Activated naive CD8-positive, alpha-beta T cell (primary cell): ENCODE data around the gene ADAMTSL1.

Source experiments
- H3K27ac Mint-ChIP-seq: one replicate; pipeline ENCODE4 v1.8.0; 2021; ENCODE audit warnings: mixed read lengths
- H3K27me3 Mint-ChIP-seq: one replicate; pipeline ENCODE4 v1.8.0; 2021; ENCODE audit warnings: mixed read lengths
- H3K36me3 Mint-ChIP-seq: one replicate; pipeline ENCODE4 v1.8.0; 2021; ENCODE audit warnings: mixed read lengths
- H3K4me1 Mint-ChIP-seq: one replicate; pipeline ENCODE4 v1.8.0; 2021; ENCODE audit warnings: low read depth, mixed read lengths
- H3K4me3 Mint-ChIP-seq: one replicate; pipeline ENCODE4 v1.8.0; 2021; ENCODE audit warnings: mild to moderate bottlenecking, mixed read lengths
- H3K9me3 Mint-ChIP-seq: one replicate; pipeline ENCODE4 v1.8.0; 2021; ENCODE audit warnings: low read depth, mixed read lengths

The ADAMTSL1 gene

DNA sequence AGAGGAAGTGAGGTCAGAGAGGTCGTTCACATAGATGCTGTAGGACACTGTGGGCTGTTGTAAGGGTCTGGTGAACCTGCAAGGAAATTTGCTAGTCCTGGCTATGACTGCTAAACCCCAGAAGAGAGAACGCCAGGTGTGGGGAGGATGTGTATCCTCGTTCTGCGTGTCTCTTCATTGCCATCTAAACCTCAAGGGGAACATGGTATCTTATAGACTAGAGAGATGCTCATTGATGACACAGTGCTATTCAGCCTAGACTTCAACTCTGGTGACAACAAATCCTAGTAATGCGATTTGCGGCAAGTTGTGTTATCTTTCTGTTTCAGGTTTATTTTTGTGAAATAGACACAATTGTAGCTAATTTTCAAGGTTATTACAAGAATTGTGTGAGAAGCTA lies 140.2 kb downstream of the ADAMTSL1 start:
- no peak overlapping the region for H3K27ac Mint-ChIP-seq
- no peaks in the 10 kb centered on the region for H3K27me3 Mint-ChIP-seq
- no peaks in the 10 kb centered on the region for H3K9me3 Mint-ChIP-seq
- no peaks in the 10 kb centered on the region for H3K4me1 Mint-ChIP-seq
- no peak overlapping the region for H3K4me3 Mint-ChIP-seq
- no peaks in the 10 kb centered on the region for H3K36me3 Mint-ChIP-seq

DNA sequence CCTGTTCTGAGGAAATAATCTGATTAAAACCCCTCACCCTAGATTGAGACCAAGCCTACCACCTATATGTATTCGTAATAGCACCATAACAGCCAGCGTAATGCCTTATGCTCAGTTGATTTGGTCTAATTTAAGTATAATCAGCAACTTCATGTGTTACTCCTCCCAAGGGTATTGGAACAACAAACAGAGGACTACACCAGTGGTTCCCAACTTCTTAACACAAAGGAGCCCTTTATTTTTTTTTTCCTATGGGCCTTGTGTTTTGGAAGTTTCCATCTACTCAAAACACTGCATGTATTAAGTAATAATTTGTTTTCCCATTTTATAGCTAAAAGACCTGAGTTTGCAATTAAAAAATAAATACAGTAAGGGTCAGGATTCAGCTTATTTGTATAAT lies 140.7 kb downstream of the ADAMTSL1 start:
- Mint-ChIP-seq H3K4me1 (no peaks in the 10 kb centered on the region), H3K36me3 (no peaks in the 10 kb centered on the region), H3K4me3 (no peak overlapping the region), H3K27me3 (no peaks in the 10 kb centered on the region), H3K27ac (no peak overlapping the region), H3K9me3 (no peaks in the 10 kb centered on the region)

DNA sequence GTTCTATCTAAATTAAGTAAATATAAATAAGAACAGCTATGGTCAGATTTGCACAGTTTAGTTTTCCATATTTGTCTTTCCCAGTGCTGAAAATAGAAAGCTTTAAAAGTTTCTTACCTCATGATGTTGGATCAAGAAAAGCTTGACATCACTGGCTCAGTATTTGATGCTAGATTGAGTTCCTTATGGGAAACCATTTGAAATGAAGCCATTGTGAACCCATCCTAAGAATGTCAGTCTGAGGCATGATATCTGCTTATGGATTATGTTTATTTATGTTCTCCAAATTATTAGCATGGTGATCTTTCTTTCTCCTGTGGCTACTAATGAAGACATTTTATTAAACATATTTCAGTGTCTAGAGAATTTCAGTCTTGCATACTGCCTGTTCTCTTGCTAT lies 143.0 kb downstream of the ADAMTSL1 start:
- Mint-ChIP-seq H3K4me3 (no peak overlapping the region), H3K27ac (no peak overlapping the region), H3K27me3 (no peaks in the 10 kb centered on the region), H3K9me3 (no peaks in the 10 kb centered on the region), H3K36me3 (no peaks in the 10 kb centered on the region), H3K4me1 (no peaks in the 10 kb centered on the region)

DNA sequence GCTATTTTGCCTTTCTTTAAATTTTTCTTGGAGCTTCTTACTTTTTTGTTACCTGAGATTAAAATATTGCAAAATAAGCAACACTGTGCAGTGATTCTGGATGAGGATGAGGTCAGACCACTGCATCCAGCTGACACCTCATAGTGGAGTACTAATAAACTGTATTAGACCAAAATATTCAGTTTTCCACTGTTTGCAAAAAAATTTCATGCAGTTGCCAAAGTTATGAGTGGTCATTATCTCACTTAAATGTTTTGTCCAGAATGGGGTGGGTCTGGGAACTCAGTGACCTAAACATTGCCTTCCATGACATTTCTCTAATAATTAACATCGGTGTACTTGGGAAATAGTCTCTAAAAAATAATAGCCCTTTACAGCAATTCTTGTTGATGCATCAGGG lies 143.8 kb downstream of the ADAMTSL1 start:
- H3K9me3 Mint-ChIP-seq = no peaks in the 10 kb centered on the region

DNA sequence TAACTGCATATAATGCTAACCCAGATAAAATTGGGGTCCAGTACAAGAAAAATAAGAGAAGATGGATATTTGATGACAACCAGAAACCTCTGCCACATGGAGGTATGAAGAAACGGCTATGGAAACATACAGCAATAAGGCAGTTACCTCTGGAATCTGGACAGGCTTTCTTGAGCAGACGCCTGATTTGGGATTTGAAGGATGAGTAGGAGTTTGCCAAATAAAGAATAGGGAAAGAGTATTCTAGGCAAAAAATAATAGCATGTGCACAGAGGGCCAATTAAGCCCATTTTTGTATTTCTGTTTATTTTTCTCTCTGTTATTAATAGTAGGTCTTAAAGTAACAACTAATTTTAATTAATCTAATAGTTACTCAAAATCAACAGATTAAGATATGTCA lies 144.9 kb downstream of the ADAMTSL1 start:
- no peak overlapping the region for H3K4me3 Mint-ChIP-seq
- no peaks in the 10 kb centered on the region for H3K4me1 Mint-ChIP-seq
- no peaks in the 10 kb centered on the region for H3K9me3 Mint-ChIP-seq
- H3K27ac Mint-ChIP-seq = no peak overlapping the region
- H3K27me3 Mint-ChIP-seq = peaks cover 2% of the 10 kb centered on the region
- no peaks in the 10 kb centered on the region for H3K36me3 Mint-ChIP-seq

More for the DNA sequence above, 143.8 kb downstream of the ADAMTSL1 start:
- Mint-ChIP-seq H3K27me3 (no peaks in the 10 kb centered on the region), H3K36me3 (no peaks in the 10 kb centered on the region), H3K4me3 (no peak overlapping the region), H3K4me1 (no peaks in the 10 kb centered on the region), H3K27ac (no peak overlapping the region)

DNA sequence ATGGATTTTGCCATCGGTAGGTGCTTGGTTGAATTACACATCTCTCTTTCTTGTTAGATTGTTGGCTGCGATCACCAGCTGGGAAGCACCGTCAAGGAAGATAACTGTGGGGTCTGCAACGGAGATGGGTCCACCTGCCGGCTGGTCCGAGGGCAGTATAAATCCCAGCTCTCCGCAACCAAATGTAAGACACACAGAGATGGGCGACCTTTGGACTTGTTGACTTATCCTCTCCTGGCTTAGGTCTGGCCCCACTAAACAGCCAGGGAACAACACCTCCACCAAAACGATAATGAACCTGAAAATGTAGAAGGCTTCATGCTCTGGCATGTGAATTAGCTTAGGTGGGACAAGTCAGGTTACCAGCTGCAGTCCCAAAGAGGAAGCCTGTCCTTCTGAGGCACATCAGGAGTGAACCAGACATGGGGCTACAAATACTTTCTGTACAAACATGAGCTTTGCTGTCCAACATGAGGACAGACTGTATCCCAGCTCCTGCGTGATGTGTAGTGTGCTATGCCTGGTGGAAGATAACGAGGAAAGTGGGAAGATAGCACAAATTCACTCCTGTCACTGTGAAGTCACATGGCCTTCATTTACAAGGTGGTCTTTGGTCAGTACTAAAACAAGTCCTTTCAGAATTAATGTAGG lies 148.4 kb downstream of the ADAMTSL1 start:
- no peaks in the 10 kb centered on the region for H3K4me1 Mint-ChIP-seq
- peaks cover 2% of the 10 kb centered on the region for H3K27me3 Mint-ChIP-seq
- no peak overlapping the region for H3K4me3 Mint-ChIP-seq
- H3K36me3 Mint-ChIP-seq = no peaks in the 10 kb centered on the region
- no peaks in the 10 kb centered on the region for H3K9me3 Mint-ChIP-seq
- no peak overlapping the region for H3K27ac Mint-ChIP-seq

DNA sequence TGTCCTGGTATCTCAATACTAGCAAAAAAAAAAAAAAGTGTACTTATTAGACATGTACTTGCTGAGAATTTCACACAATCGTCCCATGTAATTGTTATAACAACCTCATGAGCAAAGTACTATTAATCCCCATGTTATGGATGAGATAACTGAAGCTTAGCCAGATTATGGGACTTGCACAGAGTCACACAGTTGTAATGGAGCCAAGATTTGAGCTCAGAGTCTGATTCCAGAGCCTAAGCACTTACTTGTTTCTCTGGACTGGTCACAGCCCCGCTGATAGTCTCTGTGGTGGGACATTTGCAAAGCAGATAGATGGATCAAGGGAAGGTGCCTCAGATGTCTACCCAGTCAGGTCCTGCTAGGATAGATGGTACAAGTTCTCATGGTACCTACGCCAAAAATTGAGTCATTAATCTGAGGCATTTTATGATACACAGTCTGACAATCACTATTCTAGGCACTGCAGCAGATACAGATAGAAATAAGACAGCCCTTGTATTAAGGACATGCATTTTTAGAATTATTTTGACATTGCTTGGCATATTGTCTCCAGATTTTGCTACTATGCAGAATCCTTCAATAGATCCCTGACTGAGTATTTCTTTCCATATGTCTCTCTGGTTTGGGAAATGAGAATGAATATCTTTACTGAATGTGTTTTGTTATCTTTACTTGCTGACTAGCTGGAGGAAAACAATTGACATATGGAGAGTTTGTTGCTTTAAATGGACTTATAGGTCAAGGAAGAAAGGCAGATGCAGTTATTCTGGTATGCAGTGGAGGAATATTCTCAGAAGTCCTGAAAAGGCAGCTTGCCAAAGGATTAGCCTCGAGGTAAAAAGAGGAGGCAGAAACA lies 149.5 kb downstream of the ADAMTSL1 start:
- no peaks in the 10 kb centered on the region for H3K4me1 Mint-ChIP-seq
- peaks cover 2% of the 10 kb centered on the region for H3K27me3 Mint-ChIP-seq
- no peak overlapping the region for H3K27ac Mint-ChIP-seq
- no peaks in the 10 kb centered on the region for H3K9me3 Mint-ChIP-seq
- H3K36me3 Mint-ChIP-seq = no peaks in the 10 kb centered on the region
- H3K4me3 Mint-ChIP-seq = no peak overlapping the region

DNA sequence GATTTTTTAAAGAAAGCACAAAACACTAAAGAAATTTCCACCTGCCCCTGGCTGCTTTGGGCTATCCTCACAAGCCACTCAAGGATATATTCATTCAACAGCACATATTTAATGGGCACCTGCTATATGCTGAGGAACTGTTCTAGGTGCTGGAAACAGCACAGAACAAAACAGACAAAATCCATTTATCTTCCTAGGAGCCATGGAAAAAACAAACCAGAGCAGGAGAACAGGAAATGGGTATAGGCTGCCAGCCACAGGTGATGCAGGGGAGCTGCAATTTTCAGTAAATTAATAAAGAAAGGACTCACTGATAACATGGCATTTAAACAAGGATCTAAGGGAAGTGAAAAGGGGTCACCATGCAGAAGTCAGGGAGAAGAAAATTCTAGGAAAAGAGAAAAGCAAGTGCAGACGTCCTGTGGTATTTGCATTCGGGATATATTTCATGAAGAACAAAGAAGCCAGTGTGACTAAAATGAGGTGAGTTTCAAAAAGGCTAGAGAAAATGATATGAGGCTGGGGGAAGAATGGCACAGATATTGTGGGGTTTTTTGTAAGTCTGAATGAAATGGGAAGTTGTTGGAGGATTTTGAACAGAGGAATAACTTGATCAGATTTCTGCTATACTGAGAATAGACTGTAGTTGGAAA lies 152.2 kb downstream of the ADAMTSL1 start:
- H3K9me3 Mint-ChIP-seq = no peaks in the 10 kb centered on the region
- peaks cover 2% of the 10 kb centered on the region for H3K27me3 Mint-ChIP-seq
- H3K27ac Mint-ChIP-seq = no peak overlapping the region
- H3K4me1 Mint-ChIP-seq = no peaks in the 10 kb centered on the region
- no peaks in the 10 kb centered on the region for H3K36me3 Mint-ChIP-seq
- no peak overlapping the region for H3K4me3 Mint-ChIP-seq

DNA sequence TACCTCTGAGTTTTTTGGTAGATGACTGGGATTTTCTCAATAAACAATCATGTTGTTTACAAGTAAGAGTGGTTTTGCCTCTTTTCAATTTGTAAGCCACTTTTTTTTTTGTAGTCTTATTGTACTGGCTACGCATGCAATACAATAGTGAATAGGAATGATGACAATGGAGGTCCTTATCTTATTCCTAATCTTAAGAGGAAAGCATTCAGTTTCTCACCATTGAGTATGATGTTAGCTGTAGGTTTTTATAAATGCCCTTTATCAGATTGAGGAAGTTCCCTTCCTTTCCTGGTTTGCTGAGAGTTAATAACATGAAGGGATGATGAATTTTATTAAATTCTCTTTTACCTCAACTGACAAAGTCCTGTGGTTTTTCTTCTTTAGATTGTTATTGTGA lies 155.2 kb downstream of the ADAMTSL1 start:
- Mint-ChIP-seq H3K27me3 (no peaks in the 10 kb centered on the region), H3K4me1 (no peaks in the 10 kb centered on the region), H3K4me3 (no peak overlapping the region), H3K27ac (no peak overlapping the region), H3K9me3 (no peaks in the 10 kb centered on the region), H3K36me3 (no peaks in the 10 kb centered on the region)

DNA sequence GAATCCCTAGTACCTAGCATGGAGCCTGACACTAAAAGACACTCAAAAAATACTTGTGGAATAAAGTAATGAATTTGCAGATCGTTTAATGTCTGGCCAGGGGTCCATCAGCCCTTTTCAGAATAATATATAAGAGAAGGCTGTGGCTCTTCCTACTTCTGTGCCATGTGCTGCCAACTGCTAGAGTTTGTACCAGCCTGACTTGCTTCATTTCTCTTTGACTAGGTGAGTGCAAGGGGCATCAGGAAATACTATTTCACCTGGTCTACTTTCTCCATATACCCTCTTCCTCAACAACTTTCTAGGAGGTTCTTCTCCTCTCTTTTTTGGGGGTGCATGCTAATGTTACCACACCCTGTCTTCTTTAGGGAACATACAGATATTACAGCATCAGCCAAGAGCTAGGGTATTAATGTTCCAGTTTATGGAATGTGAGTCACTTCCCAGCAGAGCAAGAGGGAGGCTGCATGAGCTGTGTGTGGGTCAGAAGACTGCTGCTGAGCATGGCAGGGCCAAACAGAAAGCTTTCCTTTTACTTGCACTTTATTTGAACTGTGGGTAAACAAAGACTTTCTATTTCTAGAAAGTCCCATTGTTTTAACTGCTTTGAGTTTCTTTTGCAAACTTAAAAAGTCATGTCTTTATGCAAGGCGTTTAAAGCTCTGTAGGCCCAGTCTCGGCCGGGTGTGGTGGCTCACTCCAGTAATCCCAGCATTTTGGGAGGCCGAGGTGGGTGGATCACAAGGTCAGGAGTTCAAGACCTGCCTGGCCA lies 158.9 kb downstream of the ADAMTSL1 start:
- H3K4me3 Mint-ChIP-seq = no peak overlapping the region
- H3K9me3 Mint-ChIP-seq = no peaks in the 10 kb centered on the region
- H3K27me3 Mint-ChIP-seq = peaks cover 1% of the 10 kb centered on the region
- H3K36me3 Mint-ChIP-seq = no peaks in the 10 kb centered on the region
- H3K27ac Mint-ChIP-seq = no peak overlapping the region
- no peaks in the 10 kb centered on the region for H3K4me1 Mint-ChIP-seq

DNA sequence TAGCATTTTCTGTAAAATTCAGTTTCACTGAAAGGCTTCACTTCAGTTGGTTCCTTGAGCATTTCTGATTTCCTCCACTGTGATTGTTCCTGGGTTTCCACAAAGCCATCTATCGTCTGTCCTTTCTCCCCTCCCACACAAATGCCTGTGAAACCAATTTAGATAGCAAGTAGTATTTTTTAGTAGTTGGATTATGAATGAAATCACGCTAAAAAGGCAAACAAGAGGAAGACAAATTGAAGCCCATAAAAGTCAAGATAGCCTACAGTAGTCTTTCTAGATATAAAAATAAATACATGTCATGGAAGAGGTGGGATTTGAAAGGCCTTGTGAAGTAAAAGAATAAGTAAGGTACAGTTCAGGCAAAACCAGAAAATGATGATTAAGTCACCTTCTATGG lies 162.8 kb downstream of the ADAMTSL1 start:
- H3K36me3 Mint-ChIP-seq = no peaks in the 10 kb centered on the region
- peaks cover 1% of the 10 kb centered on the region for H3K27me3 Mint-ChIP-seq
- no peak overlapping the region for H3K4me3 Mint-ChIP-seq
- H3K4me1 Mint-ChIP-seq = no peaks in the 10 kb centered on the region
- no peaks in the 10 kb centered on the region for H3K9me3 Mint-ChIP-seq
- no peak overlapping the region for H3K27ac Mint-ChIP-seq

DNA sequence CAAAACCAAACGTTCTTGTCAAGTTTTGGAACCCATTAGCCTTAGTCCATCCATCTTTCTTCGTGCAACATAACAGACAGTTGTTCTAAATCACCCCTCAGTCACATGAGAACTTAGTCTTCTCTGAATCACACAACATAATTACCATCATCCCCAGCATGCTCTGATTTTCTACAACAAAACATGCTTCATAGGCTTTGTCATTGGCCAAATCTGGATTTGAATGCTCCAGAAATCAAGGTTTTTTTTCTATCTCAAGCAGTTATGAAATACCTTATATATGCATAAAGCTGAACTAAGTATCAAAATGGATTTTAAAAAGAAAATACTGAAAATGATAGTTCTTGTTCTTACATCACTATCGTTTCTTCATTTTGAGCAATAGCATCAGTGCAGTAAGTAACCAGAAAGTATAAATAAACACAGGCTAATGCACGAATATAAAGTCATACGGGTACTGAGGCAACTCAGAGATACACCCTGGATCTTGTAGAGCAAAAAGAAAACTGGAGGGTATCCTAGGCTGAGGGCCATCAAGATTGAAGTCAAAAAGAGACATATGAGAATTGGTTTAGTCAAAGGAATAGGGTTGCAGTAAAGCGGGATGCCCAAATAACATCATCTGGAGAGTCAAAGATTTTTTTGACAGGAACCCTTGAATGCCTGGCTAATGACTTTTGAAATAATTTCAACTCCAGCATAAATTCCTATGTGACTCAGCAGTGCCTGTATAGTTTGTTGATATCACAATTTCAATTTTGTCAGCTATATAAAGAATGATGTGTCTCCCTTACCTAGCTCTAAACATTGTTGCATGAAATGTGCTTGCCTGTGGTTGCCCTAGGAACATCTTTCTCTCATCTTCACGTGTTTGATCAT lies 164.7 kb downstream of the ADAMTSL1 start:
- H3K27me3 Mint-ChIP-seq = peaks cover 1% of the 10 kb centered on the region
- H3K36me3 Mint-ChIP-seq = no peaks in the 10 kb centered on the region
- no peak overlapping the region for H3K4me3 Mint-ChIP-seq
- peaks cover 5% of the 10 kb centered on the region for H3K9me3 Mint-ChIP-seq
- no peak overlapping the region for H3K27ac Mint-ChIP-seq
- no peaks in the 10 kb centered on the region for H3K4me1 Mint-ChIP-seq

DNA sequence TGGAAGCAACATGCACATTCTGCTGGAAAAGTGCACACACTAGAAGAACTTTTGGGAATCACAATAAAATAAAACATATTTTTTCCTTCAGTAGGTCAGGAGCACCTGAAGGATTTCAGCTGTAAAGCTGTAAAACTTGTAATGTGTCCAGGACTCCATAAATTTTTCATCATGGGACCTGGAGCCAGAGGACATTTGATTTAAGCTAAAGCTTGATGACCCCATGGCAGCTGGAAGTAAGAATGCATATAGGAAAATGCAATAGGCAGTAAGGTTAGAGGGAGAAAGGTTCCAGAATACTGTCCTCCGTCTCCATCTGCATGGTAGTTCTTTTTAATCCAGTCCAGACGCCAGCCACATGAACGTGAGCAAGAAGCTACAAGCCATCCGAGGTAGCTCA lies 166.0 kb downstream of the ADAMTSL1 start:
- peaks cover 8% of the 10 kb centered on the region for H3K9me3 Mint-ChIP-seq
- no peak overlapping the region for H3K27ac Mint-ChIP-seq
- no peaks in the 10 kb centered on the region for H3K4me1 Mint-ChIP-seq
- H3K27me3 Mint-ChIP-seq = peaks cover 1% of the 10 kb centered on the region
- no peaks in the 10 kb centered on the region for H3K36me3 Mint-ChIP-seq
- no peak overlapping the region for H3K4me3 Mint-ChIP-seq
